Measurements from ENCODE around the gene GUCA2A.

Gene GUCA2A

GRCh38 chr1:42137766-42138165 lies 26.8 kb downstream of the GUCA2A start:
- H3K27ac ChIP-seq, result no peak overlapping the region
- CTCF ChIA-PET, result interaction anchor here (0.6 kb wide), 3 partner anchors 8 to 564 kb away, joined by 3 to 4 read pairs (median 3); no protein-coding TSS in a partner anchor
- DNase-seq (ENCODE audit: low spot score), result no peak
- TF ChIP-seq CTCF (conservative IDR thresholded peaks at IDR 0.05; ENCODE audit: low read depth), result no peak
- POLR2A ChIA-PET (ENCODE audit: low non-redundant PET), result no interaction called here

- POLR2A ChIA-PET (ENCODE audit: low non-redundant PET), result no interaction called here
- no peak overlapping the region for H3K27ac ChIP-seq
- no peak for DNase-seq (ENCODE audit: low spot score)
- CTCF ChIA-PET, result no interaction called here
- no peak for TF ChIP-seq CTCF (conservative IDR thresholded peaks at IDR 0.05; ENCODE audit: low read depth)
These were observed 28.1 kb downstream of the GUCA2A start for GRCh38 chr1:42136466-42136865.

- POLR2A ChIA-PET (ENCODE audit: low non-redundant PET), result no interaction called here
- TF ChIP-seq CTCF (conservative IDR thresholded peaks at IDR 0.05; ENCODE audit: low read depth), result no peak
- H3K27ac ChIP-seq, result no peak overlapping the region
- CTCF ChIA-PET, result no interaction called here
- DNase-seq (ENCODE audit: low spot score), result no peak
These were observed 29.1 kb downstream of the GUCA2A start for GRCh38 chr1:42135426-42135825.

- CTCF ChIA-PET, result interaction anchor here (0.7 kb wide), 1 partner anchor 41 kb away, joined by 6 read pairs; no protein-coding TSS in a partner anchor
These were observed 30.6 kb downstream of the GUCA2A start for GRCh38 chr1:42133809-42134526.

GRCh38 chr1:42133390-42133789 lies 31.2 kb downstream of the GUCA2A start:
- H3K27ac ChIP-seq, result no peak overlapping the region
- CTCF ChIA-PET, result interaction anchor here (0.7 kb wide), 1 partner anchor 41 kb away, joined by 6 read pairs; no protein-coding TSS in a partner anchor
- no peak for DNase-seq (ENCODE audit: low spot score)
- no peak for TF ChIP-seq CTCF (conservative IDR thresholded peaks at IDR 0.05; ENCODE audit: low read depth)
- POLR2A ChIA-PET (ENCODE audit: low non-redundant PET), result no interaction called here

More at GRCh38 chr1:42133809-42134526, 30.6 kb downstream of the GUCA2A start:
- TF ChIP-seq CTCF (conservative IDR thresholded peaks at IDR 0.05; ENCODE audit: low read depth), result no peak
- no peak for DNase-seq (ENCODE audit: low spot score)
- POLR2A ChIA-PET (ENCODE audit: low non-redundant PET), result no interaction called here
- no peak overlapping the region for H3K27ac ChIP-seq

- no peak for DNase-seq (ENCODE audit: low spot score)
- no peak for TF ChIP-seq CTCF (conservative IDR thresholded peaks at IDR 0.05; ENCODE audit: low read depth)
- CTCF ChIA-PET, result no interaction called here
- POLR2A ChIA-PET (ENCODE audit: low non-redundant PET), result no interaction called here
- no peak overlapping the region for H3K27ac ChIP-seq
These were observed 34.4 kb downstream of the GUCA2A start for GRCh38 chr1:42130061-42130660.
